NCI-H1417 (cell line): ENCODE results near the gene CDH5.

Experiments
- DNase-seq, 3 experiments: peaks; one replicate each; lab custom pipeline; 2025; lab: John Stamatoyannopoulos, UW

CDH5 gene

DNA sequence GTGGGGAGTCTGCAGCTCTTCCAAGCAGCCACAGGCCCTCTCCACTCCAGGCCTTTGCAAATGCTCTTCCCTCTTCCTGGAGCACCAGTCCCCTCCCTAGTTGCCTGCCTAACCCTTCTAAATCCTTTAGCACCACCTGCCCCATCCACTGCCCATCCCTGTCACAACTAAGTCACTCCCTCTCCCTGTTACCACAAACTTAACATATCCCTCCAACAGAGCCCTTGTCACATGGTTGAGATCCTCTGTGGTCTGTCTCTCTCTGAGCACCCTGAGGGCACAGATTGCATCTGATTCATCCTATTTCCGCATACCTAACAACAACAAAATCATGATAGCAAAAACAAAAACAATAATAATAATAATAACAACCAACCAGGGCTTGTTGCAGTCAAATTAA is 49.6 kb downstream of the CDH5 start:
- DNase-seq = no peak

DNA sequence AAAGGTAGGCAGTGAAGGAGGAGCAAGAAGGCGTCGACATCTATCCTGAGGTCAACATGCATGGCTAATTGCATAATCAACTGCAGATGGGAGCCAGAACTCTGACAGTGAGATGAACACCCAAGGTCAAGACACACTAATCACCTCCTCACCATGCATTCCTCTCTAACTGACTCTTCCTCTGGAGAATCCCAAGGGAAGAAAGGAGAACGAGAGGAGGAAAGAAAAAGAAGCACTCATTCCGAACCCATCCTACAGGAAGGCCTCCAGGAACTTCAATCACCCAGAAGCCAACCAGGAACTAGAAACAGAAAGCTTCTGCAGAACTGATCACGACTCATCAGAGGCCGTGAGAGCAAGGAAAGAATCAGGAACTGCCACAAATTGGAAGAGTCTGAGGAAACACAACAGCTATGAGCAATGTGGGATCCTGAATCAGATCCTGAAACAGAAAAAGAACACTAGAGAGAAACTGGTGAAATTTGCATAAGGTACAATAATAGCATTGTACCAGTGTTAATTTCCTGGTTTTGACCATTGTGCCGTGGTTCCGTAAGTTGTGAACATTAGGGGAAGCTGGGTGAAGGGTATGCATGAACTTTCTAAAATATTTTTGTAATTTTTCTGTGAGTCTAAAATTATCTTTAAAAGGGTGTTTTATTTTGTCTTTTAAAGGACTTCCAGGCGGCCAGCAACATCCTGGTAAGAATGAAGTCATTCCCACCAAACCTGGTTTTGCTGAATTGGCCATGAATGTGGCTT is 50.6 kb downstream of the CDH5 start:
- no peak for DNase-seq

DNA sequence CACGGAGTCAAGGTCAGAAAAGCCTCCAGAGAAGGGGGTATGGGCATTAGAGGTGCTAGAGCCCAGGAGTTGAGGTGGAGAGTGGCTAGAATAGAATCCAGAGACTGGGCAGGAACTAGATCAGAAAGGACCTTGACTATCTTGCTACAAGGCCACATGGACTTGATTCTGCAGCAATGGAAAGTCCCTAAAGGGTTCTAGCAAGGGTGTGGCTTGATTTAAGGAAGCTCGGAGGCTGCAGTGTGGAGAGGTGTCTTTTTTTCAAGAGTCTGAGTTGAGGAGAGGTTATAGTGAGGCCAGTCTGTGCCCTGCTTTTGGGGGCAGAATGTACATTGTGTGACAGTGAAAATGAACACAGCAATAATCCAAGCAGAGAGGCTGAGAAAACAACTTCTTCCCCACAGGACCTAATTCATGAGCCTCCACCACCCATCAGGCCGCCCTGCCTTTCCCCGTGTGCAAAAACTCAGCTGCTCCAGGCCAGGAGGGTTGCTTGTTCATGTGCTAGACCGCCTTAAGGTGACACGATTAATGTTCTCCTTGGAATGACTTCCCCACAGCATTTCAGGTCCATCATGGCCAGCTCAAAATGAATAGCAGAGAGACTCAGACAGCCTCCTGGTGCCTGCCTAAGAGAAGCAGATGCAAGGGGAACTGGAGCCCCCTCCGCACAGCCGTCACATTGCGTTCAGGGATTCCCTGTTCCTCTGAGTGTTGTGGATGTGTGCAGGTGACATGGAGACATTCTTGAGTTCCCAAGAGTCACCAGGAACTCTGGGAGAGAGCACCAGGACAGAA is 51.9 kb downstream of the CDH5 start:
- DNase-seq = no peak

DNA sequence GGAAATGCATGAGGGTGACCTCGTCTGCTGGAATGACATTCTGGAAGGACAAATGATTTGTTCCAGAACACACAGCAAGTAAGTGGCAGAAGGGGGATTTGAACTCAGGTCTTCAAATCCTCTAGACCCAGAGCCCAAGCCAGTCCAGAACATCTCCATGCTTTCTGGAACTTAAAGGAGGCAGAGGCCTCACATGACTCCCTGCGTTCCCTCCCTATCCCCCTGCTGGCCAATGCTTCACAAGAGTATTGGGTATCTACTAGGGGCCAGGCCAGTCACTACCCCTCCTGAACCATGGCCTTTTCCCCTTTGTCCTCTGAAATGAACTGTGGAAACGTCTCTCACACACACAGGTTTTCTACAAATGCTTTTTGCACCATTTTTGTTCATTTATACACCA is 53.0 kb downstream of the CDH5 start:
- no peak for DNase-seq

DNA sequence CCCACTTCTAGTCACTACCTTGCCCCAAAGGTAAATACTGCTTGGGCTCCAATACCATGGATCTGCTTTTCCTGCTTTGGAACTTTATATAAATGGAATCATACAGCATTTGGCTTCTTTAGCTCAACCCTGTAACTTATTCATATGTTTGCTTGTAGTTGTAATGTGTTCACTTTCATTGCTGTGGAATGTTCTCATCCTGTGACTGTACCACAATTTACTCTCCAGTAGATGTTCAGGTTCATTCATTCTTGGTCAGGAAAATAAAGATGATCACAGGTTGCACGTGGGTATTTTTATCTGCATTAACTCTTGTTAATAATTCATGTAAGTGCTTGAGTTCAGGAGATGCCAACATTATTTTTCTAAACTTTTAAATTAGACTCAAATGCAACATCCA is 53.9 kb downstream of the CDH5 start:
- DNase-seq = no peak

DNA sequence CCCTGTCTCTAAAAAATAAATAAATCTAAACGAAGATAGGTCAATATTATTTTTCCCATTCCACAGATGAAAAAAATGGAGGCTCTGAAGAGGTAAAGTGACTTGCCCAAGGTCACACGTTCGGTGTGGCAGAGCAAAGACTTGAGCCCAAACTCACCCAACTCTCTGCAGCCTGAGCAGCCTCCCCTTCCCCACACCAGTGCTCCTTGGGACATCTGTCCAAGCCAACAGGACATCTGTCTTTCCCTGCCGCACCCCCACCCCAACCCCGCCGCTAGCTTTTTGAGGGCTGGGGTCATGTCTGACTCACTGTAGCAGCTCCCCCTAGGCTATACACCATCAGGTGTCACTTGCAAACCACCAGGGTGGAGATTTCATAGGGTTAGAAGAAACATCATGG is 55.4 kb downstream of the CDH5 start:
- DNase-seq = no peak

DNA sequence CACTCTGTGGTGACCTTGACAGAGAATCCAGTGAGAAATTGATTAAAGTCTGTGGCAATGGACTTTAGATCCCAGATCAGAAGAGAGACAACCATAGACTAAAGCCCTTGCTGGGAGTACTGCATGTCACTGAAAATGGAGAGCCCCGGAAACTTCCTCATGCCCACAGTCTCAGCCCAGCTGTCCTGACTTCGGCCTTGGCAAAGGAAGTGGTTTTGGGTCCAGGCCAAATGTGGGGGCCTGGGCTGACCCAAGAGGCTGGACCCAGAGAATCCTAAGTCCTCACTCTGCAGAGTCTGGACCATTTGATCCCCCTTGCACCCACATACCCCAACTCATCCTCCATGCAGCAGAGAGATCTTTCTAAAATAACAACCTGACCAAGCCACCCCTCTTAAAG is 55.9 kb downstream of the CDH5 start:
- DNase-seq = no peak

DNA sequence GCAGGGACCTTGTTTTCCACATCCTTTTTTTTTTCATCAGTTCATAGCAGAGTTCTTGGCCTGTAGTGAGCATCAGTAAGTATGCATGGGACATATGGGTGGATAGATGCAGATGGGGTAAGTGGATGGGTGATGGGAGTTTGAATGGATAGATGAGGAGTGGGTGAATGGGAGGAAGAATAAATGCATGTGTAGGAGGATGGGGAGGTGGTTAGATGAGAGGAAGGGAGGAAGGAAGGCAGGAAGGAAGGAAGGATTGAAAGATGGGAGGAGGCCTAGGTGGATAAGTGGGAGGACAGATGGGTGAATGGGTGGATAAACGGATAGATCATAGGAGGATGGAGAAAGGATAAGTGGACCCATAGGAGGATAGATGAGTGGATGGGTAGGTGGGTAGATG is 56.7 kb downstream of the CDH5 start:
- no peak for DNase-seq

DNA sequence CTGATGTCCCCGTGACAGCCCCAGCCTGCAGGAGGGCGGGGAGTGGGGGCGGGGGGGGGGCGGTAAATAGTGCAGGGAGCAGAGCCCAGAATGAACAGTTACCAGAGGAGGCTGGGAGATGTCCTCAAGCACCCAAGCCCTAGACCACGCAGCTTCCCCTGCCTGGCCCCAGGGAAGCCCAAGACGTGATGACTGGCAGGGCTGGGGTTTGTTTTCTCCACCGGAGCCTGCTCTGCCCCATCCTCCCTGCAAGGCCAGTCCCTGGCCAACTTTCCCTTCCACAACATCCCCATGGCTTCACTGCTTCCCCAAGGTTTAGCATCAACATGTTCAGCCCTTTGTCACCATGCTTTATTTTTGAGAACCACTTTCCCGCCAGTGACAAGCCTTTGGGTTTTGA is 59.2 kb downstream of the CDH5 start:
- DNase-seq = no peak

DNA sequence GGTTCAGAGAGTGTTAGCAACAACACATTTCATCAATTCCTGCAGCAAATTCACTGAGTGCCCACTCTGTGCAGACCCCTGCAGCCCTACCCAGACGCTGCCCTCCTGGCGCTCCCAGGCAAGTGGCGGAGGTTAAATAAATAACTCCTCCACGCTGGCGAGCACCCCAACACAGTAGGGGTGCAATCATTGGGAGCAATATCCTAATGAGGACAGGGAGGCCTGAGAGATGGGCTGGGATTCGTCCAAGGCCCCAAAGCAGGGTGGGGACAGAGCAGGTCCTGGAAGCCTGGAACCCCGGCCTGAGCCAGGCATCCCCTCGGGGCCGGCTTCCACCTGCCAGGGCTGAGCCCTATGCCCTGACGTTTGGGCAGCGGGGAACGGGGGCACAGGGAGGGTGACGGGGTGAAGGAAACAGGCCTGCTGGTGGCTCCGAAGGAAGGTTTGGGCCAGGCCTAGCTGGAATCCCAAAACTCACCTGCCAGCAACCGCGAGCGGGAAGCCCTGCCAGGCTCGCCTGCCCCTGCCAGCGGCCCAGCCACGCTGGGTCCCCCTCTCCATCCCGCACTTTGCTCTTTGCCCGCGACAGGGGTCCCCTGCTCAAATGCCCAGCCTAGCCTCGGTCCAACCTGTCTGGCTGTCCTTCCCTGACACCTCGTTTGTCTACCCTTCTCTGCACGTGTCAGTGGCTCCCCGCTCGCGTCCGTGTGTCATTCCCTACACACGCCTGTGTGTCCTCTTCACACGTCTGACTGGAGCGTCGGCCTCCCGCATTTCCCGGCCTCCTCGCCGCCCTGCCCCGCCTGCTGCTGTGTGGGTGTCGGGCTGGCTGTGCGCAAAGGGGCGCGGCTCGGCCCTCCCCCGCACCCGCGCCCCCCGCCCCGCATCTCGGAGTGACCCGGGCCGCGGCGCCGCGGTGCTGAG is 59.9 kb downstream of the CDH5 start:
- DNase-seq = peak in 1 of 3 experiments; percentile 30

DNA sequence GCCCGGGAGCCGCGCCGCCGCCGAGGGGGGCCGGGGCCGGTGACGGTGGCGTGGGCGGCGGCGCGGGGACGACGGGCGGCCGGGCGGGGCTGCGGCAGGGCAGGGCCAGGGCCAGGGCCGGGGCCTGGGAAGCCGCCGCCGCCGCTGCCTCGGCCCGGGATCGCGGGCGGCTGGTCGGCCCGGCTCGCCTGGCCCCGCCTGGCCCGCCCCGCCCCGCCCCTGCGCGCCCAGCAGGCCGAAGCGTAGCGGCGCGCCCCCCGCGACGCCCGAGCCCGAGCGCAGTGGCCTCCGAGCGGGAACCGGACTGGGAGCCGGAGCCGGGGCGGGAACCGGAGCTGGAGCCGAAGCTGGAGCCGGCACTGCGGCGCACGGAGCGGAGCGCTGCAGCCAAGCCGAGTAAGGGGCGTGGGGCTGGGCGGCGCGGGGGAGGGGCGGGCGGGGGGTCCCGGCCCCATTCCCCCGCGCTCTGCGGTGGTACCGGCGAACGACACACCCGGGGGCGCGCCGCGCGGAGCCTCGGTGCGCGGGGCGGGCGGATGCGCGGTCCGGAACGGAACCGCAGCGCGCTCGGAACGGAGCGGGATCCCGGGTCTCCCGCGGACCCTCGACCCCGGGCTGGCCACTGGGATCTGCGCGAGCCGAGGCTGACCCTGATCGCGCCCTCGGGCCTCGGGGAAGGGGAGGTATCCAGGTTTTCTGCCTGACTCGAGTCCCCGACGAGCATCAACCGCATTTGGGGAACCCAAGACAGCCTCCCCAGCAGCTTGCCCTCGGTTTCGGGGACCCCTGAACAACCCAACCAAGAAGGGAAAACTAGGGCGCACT is 60.8 kb downstream of the CDH5 start, which contains the start of gene BEAN1:
TSS of gene BEAN1 (plus strand) at position 260 of the 825 bp plus-strand sequence. CDS start 10,382 bp downstream, outside the sequence.
- peak in 2 of 3 experiments; percentile 30 for DNase-seq

DNA sequence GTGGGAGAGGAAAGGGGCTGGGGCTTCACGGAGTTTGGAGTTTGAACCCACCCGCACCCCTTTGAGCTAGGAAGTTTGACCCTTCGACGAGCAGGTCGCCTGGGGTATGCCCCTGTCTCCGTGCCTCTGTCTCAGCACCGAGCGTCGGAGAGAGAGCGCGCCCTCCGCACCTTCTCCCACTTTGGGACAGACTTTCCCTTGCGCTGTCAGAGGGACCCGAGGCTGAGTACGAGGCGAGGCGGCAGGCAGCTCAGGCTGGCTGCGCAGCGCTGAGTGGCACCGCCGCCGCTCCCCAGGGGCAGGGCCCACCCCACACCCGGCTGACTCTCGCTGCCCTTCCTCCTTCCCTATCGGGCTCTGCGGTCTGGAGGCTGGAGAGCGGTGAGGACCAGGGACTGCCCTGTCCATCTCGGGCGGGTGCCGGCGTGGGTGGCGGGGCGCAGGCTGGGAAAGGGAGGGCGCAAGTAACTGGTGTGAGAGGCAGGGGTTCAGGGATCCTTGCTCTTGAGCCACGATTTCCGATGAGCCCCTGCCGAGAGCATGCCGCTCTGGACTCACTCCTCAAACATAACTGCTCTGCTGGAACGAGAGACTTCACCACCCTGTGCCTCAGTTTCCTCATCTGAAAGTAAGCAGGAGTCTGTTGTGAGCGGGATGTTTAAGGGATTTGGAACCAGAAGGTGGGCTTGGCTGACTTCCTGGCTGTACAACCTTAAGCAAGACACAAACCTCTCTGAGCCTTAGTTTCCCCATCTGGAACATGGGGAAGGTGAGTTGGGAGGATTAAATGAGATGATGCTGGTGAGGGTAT is 61.6 kb downstream of the CDH5 start:
- DNase-seq = peak in 1 of 3 experiments; percentile 15

DNA sequence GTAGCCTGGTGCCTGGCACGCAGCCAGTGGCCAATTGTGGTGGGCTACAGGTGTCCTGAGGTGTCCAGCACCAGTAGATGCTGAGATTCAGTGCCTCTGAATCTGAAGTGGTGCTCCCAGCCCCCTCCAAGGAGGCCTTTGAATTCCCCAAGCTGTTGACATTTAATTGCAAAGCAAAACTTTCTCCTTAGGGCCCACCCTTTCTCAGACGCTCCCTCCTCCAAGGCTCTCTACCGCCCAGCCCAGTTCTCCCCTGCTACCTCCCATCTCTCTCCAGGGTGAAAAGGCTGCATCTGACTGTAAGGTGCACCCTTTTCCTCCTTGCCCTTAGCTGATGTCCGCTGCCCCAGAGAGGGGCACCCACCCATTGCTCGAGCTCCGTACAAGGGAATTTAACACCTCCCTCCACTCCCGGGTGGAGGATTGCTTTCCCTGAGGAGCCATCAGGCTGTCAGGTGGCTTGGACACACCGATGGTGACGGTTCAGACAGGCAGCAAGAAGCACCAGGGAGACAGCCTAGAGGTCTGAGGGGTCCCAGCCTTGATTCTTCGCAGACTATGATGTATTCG is 62.3 kb downstream of the CDH5 start:
- DNase-seq = no peak

DNA sequence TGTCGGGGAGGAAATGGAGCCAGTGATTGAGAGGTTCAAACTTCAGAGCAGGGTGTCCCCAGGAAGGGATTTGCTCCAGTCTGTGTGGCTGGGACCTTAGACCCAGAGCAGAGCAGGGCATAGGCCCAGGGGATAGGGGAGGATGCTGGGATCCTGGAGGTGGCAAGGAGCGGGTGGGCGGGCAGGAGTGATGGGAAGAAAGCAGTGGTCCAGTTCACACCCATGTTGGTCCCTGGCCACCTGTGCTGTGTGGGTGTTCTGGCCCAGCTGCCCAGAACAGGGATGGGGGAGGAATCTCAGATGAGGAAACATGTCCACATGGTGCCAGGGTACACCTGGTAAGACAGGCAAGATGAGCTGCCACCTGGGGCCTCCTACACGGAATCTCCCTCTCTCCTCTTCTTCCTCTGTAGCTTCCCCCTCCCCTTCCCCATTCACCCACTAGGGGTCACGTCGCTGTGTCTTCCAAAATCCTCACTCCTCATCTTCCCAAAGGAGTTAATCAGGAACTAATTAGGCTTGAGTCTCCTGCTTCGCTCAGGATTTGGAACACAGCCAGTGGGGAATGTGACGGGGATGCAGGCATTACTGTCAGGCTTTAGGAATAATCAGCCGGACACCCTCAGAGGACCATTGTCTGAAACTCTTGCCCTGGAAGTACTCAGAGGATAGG is 62.9 kb downstream of the CDH5 start:
- peak in 1 of 3 experiments; percentile 15 for DNase-seq

DNA sequence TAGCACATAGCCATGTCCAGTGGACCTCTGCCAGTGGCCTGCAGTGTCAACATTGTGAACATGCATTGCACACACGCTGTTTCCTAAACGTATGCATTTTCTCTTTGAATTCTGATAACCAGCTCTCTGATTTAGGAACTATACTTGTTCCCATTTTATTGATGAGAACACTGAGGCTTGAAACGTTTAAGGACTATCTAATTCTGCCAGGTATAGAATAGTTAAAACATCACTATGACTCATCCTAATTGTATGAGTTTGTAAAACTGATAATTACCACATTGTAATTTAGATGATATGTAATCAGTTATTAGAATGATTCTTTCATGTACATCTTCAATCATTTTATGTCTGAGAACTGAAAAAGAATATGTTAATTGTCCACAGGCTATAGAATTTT is 63.7 kb downstream of the CDH5 start:
- no peak for DNase-seq

DNA sequence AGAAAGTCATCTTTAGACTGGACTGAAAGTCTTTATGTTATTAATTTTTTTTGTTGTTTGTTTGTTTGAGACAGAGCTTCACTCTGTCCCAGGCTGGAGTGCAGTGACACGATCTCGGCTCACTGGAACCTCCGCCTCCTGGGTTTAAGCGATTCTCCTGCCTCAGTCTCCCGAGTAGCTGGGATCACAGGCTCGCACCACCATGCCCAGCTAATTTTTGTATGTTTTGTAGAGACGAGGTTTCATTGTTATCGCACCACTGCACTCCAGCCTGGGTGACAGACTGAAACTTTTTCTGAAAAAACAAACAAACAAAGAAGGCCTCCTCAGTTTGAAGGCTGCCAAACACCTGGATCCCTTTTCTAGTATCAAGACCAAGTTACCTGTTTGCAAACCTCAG is 65.3 kb downstream of the CDH5 start:
- no peak for DNase-seq

DNA sequence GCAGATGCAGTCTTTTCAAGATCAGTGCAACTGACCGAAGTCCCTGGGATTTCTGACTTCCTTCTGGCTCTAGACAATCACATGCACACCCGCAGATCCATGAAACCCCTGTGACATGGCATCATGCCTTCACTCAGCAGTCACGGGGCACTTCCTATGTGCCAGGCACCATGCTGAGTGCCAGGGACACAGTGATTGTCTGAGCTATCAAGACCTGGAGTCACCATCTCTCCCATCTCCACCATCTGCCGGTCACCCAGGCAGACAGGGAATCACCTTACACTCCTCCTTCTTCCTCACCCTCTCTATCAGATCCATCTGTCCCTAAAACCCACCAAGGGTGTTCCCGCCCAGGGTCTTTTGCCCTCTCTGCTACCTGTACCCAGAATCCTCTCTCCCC is 65.9 kb downstream of the CDH5 start:
- no peak for DNase-seq

DNA sequence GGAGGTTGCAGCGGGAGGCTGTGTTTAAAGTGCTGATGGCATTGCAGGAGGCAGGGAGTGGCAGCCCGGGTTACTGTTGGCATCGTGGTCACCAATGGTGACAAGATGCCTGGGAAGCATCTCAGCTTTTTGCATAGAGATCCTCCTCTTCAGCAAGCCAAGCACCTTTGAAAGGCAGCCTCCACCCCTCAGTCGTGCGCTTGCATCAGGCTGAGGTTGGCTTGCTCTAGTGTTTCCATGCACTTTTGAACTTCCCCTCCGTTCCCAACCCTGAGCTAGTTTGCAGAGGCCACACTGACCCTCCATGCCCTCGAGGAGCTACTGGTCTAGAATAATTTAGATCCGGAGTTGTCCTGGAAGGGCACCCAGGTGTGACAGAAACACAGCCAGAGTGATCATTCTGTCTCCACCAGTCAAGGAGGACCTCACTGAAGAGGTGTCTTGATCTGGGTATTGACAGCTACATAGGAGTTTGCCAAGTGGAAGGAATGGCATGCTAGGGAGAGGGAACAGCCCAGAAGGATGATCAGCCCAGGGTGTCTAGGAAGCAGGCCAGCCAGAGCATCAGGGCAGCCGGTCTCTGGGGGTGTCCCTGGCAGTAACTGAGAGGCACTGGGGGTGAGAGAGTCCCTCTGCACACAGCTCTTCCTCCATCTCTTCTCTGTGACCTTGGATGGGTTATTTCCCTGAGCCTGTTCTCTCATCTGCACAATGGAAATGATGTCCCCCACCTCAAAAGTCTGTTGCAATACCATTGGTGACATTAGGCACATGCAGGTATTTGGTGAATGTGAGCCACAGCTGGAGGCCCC is 68.3 kb downstream of the CDH5 start:
- DNase-seq = no peak

DNA sequence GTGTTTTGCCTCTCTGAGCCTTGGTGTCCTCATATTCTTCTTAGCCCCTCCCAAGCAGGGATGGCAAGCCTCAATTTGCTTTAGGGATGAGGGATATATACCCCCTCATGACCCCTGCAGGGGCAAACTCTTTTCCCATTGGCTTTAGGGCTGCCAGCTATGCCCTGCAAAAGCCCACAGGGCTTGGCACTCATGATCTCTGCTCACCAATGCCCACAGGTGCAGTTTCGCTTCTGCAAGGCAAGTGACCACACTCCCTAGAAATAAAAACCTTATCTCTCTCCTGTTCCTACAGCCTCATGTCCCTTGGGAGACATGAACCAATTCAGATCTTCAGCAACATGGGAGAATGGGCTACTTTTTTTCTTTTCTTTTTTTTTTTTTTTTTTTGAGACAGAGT is 69.4 kb downstream of the CDH5 start:
- no peak for DNase-seq
